Measurements from ENCODE around the gene LYZL6.
"Not testable (repeated sequence)": the region's sequence is repeated elsewhere in the genome, so short reads cannot be mapped to it uniquely, and the experiment has no call there.

Gene LYZL6

GRCh38 chr17:35947156-35947585, 3.7 kb upstream of the LYZL6 start:
- no peak for DNase-seq (ENCODE audit: low read depth, low spot score)

GRCh38 chr17:35944151-35944550, 638 bp upstream of the LYZL6 start:
- no peak for DNase-seq (ENCODE audit: low read depth, low spot score)

GRCh38 chr17:35942588-35943186, 826 bp downstream of the LYZL6 start:
- DNase-seq (ENCODE audit: low read depth, low spot score), result no peak

GRCh38 chr17:35938492-35938891, 5.0 kb downstream of the LYZL6 start:
- not testable (repeated sequence) for DNase-seq (ENCODE audit: low read depth, low spot score)

- no peak for DNase-seq (ENCODE audit: low read depth, low spot score)
Observed at GRCh38 chr17:35936063-35936462, 7.5 kb downstream of the LYZL6 start.

- no peak for DNase-seq (ENCODE audit: low read depth, low spot score)
Observed at GRCh38 chr17:35934760-35935159, 8.8 kb downstream of the LYZL6 start.

GRCh38 chr17:35932586-35932985, 10.9 kb downstream of the LYZL6 start:
- no peak for DNase-seq (ENCODE audit: low read depth, low spot score)

GRCh38 chr17:35931794-35932425, 11.6 kb downstream of the LYZL6 start:
- no peak for DNase-seq (ENCODE audit: low read depth, low spot score)

- no peak for DNase-seq (ENCODE audit: low read depth, low spot score)
Observed at GRCh38 chr17:35930211-35931065, 13.1 kb downstream of the LYZL6 start, which contains the start of gene RDM1. RDM1 (minus strand) TSS chr17:35930773; CDS start chr17:35930727, 46 bp downstream.

GRCh38 chr17:35927714-35928113, 15.8 kb downstream of the LYZL6 start:
- DNase-seq (ENCODE audit: low read depth, low spot score), result no peak

GRCh38 chr17:35923609-35924114, 19.9 kb downstream of the LYZL6 start:
- DNase-seq (ENCODE audit: low read depth, low spot score), result no peak

GRCh38 chr17:35920229-35920628, 23.3 kb downstream of the LYZL6 start:
- no peak for DNase-seq (ENCODE audit: low read depth, low spot score)

- DNase-seq (ENCODE audit: low read depth, low spot score), result no peak
Observed at GRCh38 chr17:35918665-35919064, 24.8 kb downstream of the LYZL6 start.

- no peak for DNase-seq (ENCODE audit: low read depth, low spot score)
Observed at GRCh38 chr17:35917519-35918213, 25.8 kb downstream of the LYZL6 start.

GRCh38 chr17:35915153-35915964, 28.2 kb downstream of the LYZL6 start:
- DNase-seq (ENCODE audit: low read depth, low spot score), result no peak

GRCh38 chr17:35914354-35914753, 29.2 kb downstream of the LYZL6 start:
- DNase-seq (ENCODE audit: low read depth, low spot score), result no peak

- DNase-seq (ENCODE audit: low read depth, low spot score), result no peak
Observed at GRCh38 chr17:35913609-35914008, 29.9 kb downstream of the LYZL6 start.

GRCh38 chr17:35912942-35913341, 30.6 kb downstream of the LYZL6 start:
- DNase-seq (ENCODE audit: low read depth, low spot score), result no peak

- DNase-seq (ENCODE audit: low read depth, low spot score), result no peak
Observed at GRCh38 chr17:35912339-35912912, 31.1 kb downstream of the LYZL6 start.

- no peak for DNase-seq (ENCODE audit: low read depth, low spot score)
Observed at GRCh38 chr17:35909408-35909807, 34.1 kb downstream of the LYZL6 start.
